ENCODE data around the gene DMRT1. TPM values are rescaled to one million over a fixed set of nuclear protein-coding genes. Genes with fewer than 3 reads are reported as not detected.

Gene DMRT1
- total RNA-seq, 2 donors from 2014 or later = not detected

- Histone ChIP-seq H3K27ac (no peak overlapping the region), H3K27me3 (no peaks in the 10 kb centered on the region), H3K9me3 (no peaks in the 10 kb centered on the region), H3K4me1 (no peaks in the 10 kb centered on the region), H3K9ac (ENCODE audit: low read depth in 2 of 2, low read length in 2 of 2) (no peak overlapping the region), H3K4me3 (no peak overlapping the region), H3K36me3 (no peaks in the 10 kb centered on the region)
- TF ChIP-seq CTCF (IDR thresholded peaks at IDR 0.05) = no peak
- intact Hi-C loops (cut with DNase I) = loop anchor here (10.0 kb wide), 2 partner anchors 400 to 600 kb away; no protein-coding TSS in a partner anchor
- DNase-seq = no peak
Observed at GRCh38 chr9:1014640-1015039, 173.1 kb downstream of the DMRT1 start.

DNA sequence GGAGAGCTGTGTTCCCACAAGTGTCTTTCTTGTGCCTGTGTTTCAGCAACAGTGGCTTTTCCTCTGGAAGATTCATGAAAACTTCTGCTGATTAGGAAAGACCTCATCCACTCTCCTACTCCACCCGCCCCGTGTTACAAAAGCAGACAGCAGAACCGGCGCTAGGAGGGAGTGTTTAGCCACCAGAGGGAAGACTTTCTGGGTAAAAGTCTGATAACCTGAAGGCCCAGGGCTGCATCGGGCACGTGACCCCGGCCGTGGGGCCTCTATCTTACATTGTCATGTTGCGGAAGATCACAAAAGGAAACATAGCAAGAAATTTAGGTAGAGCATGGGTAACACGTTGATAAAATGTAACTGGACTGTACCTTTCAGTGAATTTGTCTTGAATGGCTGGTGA is 176.6 kb downstream of the DMRT1 start:
- Histone ChIP-seq H3K4me1 (no peaks in the 10 kb centered on the region), H3K4me3 (no peak overlapping the region), H3K9me3 (no peaks in the 10 kb centered on the region), H3K36me3 (no peaks in the 10 kb centered on the region), H3K27ac (no peak overlapping the region), H3K9ac (ENCODE audit: low read depth in 2 of 2, low read length in 2 of 2) (no peak overlapping the region), H3K27me3 (no peaks in the 10 kb centered on the region)
- peak; percentile 40 for DNase-seq
- TF ChIP-seq CTCF (IDR thresholded peaks at IDR 0.05) = peak; percentile 30
- intact Hi-C loops (cut with DNase I) = loop anchor here (10.0 kb wide), 2 partner anchors 403 to 597 kb away; no protein-coding TSS in a partner anchor

Other genes with a start within 250 kb of the DMRT1 start
- not detected for gene DMRT3, start 135.0 kb downstream of the DMRT1 start, total RNA-seq
- 10 to 100 TPM in 1 of 2 donors, 1 to 10 TPM in 1; 8.7 to 15.9 TPM for gene DMRT2, start 208.7 kb downstream of the DMRT1 start, total RNA-seq

All from colonic mucosa (tissue), 4 donors.